Lower leg skin (tissue), 3 donors: Measurements from ENCODE around the gene ZYG11A.

ENCODE experiments used
- POLR2A ChIP-seq, 2 donors: fragments of 450-650 bp; IDR thresholded peaks; one replicate each; pipeline ENCODE4 v1.6.1; 2016 to 2017; ENCODE audit warnings: antibody characterized with exemption in 2 of 2, mild to moderate bottlenecking in 1 of 2, moderate library complexity in 1 of 2
- TF ChIP-seq, protein P1 (sequence below), 3 donors: fragments of 450-650 bp; IDR thresholded peaks; one replicate each; pipeline ENCODE4 v1.5.1; 2016; ENCODE audit warnings: antibody characterized with exemption in 3 of 3, mild to moderate bottlenecking in 3 of 3, moderate library complexity in 2 of 3

DNA sequence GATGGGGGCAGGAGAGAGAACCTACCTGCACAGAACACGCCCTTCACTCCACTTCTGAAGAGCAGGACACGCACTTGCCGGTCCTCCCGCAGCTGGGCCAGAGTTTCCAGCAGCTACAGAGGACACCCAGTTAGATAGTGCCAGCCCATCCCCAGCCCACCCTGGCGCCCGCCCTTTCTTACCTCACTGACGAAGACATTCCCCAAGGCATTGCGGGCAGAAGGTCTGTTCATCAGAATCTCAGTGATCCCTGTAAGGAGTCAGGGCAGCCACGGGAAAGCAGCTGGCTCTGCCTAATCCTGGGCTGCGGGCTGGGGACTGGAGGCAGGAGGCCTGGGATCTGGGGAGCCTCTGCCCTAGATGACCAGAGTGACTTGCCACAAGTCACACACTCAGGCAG is 69.0 kb downstream of the ZYG11A start:
- TF ChIP-seq, protein P1, sequence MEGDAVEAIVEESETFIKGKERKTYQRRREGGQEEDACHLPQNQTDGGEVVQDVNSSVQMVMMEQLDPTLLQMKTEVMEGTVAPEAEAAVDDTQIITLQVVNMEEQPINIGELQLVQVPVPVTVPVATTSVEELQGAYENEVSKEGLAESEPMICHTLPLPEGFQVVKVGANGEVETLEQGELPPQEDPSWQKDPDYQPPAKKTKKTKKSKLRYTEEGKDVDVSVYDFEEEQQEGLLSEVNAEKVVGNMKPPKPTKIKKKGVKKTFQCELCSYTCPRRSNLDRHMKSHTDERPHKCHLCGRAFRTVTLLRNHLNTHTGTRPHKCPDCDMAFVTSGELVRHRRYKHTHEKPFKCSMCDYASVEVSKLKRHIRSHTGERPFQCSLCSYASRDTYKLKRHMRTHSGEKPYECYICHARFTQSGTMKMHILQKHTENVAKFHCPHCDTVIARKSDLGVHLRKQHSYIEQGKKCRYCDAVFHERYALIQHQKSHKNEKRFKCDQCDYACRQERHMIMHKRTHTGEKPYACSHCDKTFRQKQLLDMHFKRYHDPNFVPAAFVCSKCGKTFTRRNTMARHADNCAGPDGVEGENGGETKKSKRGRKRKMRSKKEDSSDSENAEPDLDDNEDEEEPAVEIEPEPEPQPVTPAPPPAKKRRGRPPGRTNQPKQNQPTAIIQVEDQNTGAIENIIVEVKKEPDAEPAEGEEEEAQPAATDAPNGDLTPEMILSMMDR (IDR thresholded peaks at IDR 0.05): no peak
- no peak for TF ChIP-seq POLR2A (IDR thresholded peaks at IDR 0.05)
